Raji (cell line): ENCODE measurements around the gene MTCL1.

Experiments used
- POLR2A ChIP-seq: IDR thresholded peaks from 2 replicates; pipeline ENCODE4 v1.6.1; 2011; ENCODE audit warnings: low read depth, low read length, control low read depth; ENCODE audit not compliant: insufficient read depth

MTCL1 gene

DNA sequence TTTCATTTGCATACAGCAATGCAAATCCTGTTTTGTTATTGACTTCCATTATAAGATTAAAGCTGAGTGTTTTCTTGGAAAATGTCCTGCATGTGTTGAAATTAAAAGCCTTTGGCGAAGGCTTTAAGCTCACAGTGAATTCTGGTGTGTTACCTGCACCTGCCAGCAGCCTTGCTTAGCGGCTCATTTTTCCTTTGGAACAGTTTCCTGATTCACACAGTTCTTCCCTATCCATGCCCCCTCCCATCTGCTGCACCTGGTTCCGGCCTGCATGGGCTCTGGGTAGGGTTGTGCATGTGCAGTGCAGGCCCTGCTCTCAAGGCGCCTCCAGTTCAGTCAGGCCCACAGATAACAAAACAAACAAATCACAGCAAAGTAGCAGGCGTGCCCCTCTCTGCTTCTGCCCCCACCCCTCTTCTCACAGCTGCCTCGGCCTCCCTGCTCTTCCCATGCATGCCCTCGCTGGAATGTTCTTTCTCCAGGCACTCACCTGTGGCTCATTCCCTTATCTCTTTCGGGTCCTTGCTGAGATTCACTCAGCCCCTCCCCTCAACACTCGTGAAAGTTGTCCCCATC is 15.8 kb downstream of the MTCL1 start:
- TF ChIP-seq POLR2A: no peak

DNA sequence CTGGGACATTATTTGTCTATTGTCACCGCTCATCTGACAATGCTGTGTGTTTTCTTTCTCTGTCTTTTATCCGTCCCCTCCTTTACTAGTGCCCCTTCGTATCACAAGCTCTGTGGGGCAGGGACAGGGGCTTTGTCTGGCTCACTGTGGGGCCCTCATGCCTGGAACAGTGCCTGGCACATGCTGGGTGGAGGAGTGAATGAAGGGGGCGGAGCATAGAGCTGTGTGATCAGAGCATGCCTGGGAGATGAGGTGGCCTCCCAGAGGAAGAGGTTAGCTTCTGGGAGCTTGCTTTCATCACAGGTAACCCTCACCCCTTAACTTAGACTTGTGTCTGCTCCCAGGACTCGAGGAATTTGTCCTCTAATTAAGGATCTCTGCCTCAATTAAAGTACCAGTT is 16.4 kb downstream of the MTCL1 start:
- no peak for TF ChIP-seq POLR2A

DNA sequence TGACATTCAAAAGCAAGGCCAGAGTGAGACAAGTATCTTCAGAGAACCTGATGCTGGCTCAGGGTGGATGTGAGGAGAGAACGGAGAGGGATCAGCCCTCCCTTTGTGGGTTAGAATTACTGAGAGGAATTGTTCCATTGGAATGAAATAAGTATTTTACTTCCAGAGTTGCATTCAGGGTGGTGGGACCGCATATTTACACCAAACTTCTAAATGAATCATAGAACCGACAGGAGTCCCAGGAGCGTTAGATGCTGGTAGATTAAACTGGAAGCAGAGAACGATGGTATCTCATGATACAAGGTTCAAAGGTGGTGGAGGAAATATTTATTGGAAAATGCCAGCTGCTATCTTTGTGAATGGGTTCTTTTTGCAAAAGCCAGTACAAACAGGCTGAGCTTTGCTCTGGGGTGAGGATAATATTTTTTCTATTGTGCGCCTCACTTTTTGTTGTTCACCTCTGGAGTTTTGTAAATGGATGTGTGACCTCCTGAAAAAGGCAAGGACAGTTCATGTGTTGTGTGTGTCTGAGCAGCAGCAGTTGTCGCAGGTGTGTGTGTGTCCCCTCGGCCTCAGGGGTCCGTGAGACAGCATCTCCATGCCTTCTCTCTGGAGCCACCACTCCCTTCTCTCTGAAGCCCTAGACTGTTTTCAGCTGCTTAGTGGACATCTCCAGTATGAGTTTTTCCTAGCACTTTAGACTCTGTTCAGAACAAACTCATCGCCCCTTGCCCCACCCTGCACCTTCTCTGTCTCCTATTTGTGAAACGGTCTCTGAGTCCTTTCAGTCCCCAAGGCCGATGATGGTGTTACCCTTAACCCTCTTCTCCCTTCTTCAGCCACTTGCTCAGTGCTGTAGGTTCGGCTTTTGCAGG is 17.8 kb downstream of the MTCL1 start:
- TF ChIP-seq POLR2A: no peak

- no peak for TF ChIP-seq POLR2A
Measured at GRCh38 chr18:8724452-8724851, 19.1 kb downstream of the MTCL1 start.

DNA sequence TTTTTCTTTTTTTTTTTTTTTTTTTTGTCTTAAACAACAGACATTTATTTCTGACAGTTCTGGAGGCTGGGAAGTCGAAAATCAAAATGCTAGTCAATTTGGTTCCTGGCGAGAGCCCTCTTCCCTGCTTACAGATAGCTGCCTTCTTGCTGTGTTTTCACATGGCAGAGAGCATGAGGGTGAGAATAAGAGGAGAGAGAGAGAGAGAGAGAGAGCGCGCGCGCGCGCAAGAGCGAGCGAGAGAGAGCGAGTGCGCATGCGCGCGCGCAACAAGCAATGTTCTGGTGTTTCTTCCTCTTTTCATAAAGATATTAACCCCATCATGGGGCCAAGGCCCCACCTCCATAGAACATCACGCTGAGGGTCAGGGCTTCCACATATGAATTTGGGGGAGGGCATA is 20.9 kb downstream of the MTCL1 start:
- no peak for TF ChIP-seq POLR2A

GRCh38 chr18:8726963-8727705 is 21.8 kb downstream of the MTCL1 start:
- TF ChIP-seq POLR2A: no peak

- no peak for TF ChIP-seq POLR2A
Measured at GRCh38 chr18:8730080-8730827, 24.9 kb downstream of the MTCL1 start.

- no peak for TF ChIP-seq POLR2A
Measured at GRCh38 chr18:8732442-8733360, 27.3 kb downstream of the MTCL1 start.

- TF ChIP-seq POLR2A: no peak
Measured at GRCh38 chr18:8734496-8734895, 29.1 kb downstream of the MTCL1 start.

DNA sequence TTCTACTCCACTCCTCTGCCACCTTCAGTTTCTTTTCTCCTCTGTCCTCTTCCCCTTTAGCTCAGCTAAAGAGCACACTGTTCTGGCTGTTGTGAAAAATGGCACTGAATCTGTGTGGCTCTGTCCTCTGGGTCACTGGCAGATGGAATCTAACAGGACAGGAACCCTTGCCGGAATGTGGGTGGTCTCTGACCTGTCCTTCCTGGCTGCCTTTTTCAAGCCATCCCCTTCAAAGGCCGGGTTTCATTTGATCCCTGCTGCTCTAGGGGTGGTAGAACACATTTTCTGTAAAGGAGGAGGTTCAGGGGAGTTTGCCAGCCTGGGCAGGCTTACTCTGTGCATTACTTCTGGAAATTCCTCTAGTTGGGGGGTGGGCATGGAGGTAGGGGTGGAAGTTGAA is 29.9 kb downstream of the MTCL1 start:
- no peak for TF ChIP-seq POLR2A

GRCh38 chr18:8741117-8741516 is 35.8 kb downstream of the MTCL1 start:
- TF ChIP-seq POLR2A: no peak

DNA sequence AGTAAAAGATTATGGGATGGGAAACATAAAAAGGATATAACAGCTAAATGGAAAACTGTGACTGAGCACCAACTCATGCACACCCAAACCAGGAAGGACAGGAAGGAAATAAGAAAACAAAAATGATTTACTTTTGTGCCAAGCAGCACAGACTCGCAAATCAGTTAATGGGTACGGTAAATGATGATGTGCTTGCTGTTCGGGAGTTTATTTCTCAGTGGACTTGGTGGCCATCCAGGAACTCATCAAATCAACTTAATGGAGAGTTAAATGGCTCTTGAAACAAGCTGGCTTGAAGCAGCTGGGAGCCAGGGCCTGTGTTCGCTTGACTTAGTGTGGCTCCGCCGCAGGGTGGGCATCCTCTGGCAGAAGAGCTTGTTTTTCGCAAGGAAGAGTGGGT is 36.2 kb downstream of the MTCL1 start:
- no peak for TF ChIP-seq POLR2A

DNA sequence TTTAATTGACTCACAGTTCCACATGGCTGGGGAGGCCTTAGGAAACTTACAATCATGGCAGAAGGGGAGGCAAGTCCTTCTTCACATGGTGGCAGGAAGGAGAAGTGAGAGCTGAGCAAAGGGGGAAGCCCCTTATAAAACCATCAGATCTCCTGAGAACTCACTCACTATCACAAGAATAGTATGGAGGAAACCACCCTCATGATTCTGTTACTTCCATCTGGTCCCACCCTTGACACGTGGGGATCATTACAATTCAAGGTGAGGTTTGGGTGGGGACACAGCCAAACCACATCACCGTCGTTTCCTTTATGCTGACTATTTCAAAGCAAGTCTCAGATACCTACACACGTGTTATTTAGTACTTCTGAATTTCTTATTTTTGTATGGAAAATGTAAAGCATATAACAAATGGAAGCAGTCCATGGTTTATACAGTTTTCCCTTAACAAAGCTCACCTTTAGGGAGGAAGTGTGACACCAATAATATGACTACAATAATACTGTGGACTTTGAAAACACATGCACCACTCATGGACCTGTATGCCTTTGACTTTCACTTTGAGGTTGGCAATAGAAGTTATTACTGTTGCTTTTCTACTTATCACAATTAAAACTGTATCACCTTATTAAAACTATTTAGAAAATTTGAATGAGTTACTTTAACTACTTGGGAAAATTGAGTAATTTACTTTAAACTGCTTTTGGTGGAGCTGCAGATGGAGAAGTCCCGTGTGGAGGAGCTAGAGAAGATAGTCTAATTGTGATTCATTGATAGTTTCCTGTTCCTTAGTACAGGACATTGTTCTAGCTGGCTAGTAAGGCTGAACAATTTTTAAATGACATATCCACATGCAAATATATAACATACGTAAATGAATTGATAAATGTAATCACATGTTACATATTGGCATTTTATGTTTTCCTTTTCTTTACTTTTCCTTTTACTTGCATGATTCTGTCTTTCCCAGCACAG is 37.3 kb downstream of the MTCL1 start:
- no peak for TF ChIP-seq POLR2A

DNA sequence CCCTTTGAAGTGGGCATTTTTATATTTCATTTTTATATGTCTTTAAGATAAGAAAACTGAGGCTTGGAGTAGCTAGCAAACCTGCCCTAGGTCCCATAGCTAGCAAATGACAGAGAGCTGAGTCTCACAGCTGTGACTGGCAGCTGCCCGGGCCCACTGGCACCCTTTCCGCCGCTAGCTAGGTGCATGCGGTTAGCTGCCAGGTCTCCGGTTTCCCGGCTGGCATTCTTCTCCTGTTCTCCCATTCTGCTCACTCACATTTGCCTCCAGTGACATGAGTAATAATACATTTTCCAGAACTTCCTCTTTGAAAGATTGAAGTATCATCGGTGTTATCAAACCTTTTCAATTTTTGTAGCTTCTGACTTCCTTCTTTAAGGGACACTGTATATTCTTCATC is 38.7 kb downstream of the MTCL1 start:
- no peak for TF ChIP-seq POLR2A

DNA sequence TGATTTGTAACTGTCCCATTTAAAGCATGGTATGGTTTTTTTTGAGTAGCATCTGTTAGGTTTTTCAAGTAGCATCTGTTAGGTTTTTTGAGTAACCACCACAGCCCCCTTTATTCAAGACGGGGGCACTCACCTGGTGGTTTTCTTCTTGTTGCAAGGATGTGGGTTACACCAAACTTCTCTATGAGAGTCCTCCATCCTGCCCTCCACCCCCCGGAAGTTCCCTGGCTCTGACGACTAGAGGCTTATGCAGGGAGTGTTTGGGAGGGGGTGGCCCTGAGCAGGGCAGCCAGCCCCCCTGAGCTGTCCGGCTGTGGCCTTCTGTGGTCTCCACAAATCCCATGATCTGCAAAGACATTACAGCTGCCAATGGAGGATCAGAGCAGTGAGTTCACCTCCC is 39.3 kb downstream of the MTCL1 start:
- no peak for TF ChIP-seq POLR2A
